Measurements from ENCODE around the gene BCAP31.
"Not testable (repeated sequence)": the region's sequence is repeated elsewhere in the genome, so short reads cannot be mapped to it uniquely, and the experiment has no call there.

BCAP31 gene

GRCh38 chrX:153709726-153710674 lies 14.2 kb downstream of the BCAP31 start:
- DNase-seq (ENCODE audit: low read depth in 2 of 2), result no peak

DNA sequence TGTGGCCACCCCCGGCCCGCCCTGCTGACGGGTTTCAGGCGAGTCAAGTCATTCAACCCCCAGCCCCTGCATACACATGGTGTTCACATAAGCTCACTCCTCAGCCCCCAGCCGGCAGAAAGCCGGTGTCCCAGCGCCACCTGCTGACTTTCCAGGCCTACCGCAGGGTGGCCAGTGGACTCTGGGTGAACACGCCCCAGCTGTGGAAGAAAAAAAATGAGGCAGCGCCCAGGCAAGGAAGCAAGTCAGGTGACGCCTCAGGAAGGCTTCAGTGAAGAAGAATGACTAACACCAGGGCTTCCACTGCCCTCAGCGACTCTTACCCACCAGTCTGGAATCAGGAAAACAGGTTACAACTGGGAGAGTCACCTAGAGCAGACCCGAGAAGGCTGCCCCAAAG lies 15.8 kb downstream of the BCAP31 start:
- no peak for DNase-seq (ENCODE audit: low read depth in 2 of 2)

GRCh38 chrX:153707406-153707805 lies 16.8 kb downstream of the BCAP31 start:
- DNase-seq (ENCODE audit: low read depth in 2 of 2), result no peak

- no peak for DNase-seq (ENCODE audit: low read depth in 2 of 2)
Measured at GRCh38 chrX:153706799-153707198, 17.4 kb downstream of the BCAP31 start.

DNA sequence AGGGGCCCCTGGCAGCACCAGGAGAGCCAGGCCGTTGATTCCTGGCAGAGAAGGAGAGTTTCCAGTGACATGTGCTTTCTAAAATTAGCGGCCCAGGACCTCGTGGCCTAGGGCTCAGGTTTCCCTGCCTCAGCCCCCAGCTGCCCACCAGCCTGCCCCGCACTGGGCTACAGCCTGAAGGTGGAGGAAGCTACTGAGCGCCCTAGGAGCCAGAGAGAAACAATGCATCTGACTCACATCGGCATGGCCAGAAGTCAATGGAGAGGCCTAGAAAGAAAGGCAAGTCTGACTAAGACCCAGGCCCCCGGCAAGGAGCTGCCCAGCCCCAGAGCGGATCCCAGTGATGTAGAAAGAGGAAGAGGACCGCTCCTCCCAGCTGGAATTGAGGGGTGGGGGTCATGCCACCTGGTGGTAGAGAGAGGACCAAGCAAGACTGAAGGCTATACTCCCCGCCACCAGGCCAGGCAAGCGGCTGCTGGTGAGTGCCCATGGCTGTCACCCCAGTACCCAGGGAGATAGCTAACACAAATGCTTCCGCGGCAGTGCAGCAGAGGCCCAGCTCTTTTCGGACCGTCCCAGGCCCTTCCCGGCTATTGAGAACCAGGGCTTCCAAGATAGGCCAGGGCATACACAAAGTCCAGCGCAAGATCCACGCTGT lies 18.7 kb downstream of the BCAP31 start:
- not testable (repeated sequence) for DNase-seq (ENCODE audit: low read depth in 2 of 2)

DNA sequence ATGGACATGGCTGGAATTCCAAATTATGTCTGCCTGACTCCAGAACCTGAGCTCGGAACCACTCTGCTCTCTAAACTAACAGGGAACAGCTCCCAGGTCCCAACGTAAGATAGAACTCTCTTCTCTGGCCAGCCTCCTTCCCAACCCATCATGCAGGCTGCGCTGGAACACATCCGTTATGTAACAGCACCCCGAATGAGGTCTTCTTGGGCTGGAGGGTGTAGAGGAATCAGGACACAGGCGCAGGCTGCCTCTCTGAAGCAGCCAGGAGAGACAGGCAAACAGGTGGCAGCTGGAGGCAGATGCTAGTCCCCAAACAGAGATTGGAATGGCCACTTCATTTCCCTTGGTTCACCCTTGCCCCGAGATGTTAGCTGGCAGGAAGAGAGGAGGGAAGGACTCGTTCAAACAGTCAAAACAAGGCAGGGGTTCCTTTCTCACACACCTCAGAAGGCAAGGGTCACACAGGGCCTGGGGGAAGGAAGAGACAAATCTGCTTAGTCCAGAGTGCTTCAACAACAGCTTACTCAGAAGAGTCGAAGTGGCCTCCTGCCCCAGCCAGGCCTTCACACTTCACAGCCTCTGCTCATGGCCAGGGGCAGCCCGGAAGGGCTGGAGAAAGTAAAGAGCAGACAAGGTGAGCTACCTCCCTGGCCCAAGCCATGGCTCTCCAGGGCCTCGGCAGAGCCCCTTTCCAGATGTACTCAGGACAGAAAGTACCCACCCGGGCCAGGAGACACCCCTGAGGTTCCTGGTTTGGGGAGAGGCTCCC lies 19.4 kb downstream of the BCAP31 start:
- DNase-seq (ENCODE audit: low read depth in 2 of 2), result not testable (repeated sequence)

- DNase-seq (ENCODE audit: low read depth in 2 of 2), result no peak
Measured at GRCh38 chrX:153704021-153704526, 20.1 kb downstream of the BCAP31 start.

DNA sequence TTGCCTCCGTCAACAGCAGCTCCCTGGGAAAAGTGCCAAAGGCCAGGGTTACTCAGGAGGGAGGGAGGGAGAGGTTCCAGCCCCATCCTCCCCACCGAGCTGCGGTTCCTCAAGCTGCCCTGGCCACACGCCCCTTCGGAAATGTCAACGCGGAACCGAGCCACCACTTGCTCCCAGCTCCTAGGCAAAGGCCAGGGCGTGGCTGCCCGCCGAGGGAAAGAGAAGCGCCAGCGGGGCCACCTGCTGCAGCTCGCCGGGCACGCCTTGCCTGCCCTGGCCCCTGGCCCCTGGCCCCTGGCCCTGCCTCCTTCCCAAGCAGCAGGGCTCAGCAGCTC lies 21.2 kb downstream of the BCAP31 start:
- no peak for DNase-seq (ENCODE audit: low read depth in 2 of 2)

- DNase-seq (ENCODE audit: low read depth in 2 of 2), result no peak
Measured at GRCh38 chrX:153702336-153703035, 21.7 kb downstream of the BCAP31 start.

GRCh38 chrX:153701706-153702105 lies 22.5 kb downstream of the BCAP31 start:
- no peak for DNase-seq (ENCODE audit: low read depth in 2 of 2)

DNA sequence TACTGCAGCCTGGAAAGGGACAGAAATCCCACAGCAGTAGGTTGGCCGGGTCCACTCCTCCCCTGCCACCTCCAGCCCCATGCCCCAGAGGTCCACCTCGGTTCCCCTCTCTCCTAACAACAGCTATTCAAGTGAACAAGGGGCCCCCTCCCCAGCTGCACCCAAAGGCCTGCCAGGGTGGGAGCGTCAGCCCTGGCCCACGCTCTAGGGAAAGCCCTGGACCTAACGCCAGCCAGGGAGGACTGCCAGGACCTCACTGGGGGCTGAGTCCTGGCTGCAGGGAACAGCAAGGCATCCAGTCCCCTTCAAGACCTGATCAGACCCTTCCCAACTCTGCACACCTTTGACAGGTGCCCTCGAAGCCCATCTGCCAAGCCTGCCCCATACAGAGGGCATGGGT lies 23.2 kb downstream of the BCAP31 start:
- DNase-seq (ENCODE audit: low read depth in 2 of 2), result no peak

- DNase-seq (ENCODE audit: low read depth in 2 of 2), result no peak
Measured at GRCh38 chrX:153700376-153700945, 23.7 kb downstream of the BCAP31 start.

- DNase-seq (ENCODE audit: low read depth in 2 of 2), result not testable (repeated sequence)
Measured at GRCh38 chrX:153699784-153700371, 24.3 kb downstream of the BCAP31 start.

- DNase-seq (ENCODE audit: low read depth in 2 of 2), result not testable (repeated sequence)
Measured at GRCh38 chrX:153699210-153699783, 24.9 kb downstream of the BCAP31 start.

DNA sequence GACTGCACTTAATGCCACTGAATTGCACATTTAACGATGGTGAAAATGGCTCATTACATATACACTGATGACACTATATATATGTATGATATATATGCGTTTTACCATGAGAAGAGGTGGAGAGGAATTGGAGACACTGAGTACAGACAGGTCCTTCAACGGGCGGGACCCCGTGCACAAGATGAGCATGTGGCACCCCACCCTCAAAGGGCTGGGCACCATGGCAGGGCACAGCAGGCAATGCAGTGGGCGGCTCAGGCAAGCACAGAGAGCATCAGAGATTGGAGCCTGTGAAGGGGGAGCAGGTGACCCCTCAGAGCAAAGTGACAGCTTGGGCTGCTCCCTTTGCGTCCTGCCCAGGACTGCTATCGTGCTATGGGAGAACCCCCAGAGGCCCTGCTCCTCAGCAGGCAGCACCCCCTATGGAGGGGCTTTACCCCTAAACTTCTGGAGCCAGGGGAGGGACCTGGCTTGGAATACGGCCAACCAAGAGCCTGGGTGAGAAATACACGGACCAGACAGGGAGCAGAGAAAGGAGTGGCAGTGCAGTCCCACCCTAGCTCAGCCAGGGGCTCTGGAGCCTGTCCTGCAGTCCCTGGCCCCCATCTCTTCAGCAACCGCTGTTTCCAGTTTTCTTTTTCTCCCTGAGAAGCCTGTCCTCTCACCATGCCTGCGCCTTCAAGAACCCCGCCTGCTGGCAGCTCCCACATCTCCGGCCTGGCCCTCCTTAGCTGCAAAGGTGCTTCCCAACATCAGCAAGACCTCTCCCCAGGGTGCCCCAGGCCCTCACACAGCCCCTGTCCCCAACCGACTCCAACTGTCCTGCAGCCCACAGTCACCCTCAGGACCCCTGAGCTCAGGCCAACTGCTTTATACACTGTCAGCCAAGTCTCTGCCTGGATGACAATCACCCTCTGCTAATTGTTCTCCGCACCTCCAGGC lies 26.0 kb downstream of the BCAP31 start:
- no peak for DNase-seq (ENCODE audit: low read depth in 2 of 2)

- DNase-seq (ENCODE audit: low read depth in 2 of 2), result not testable (repeated sequence)
Measured at GRCh38 chrX:153696986-153697722, 27.0 kb downstream of the BCAP31 start.

DNA sequence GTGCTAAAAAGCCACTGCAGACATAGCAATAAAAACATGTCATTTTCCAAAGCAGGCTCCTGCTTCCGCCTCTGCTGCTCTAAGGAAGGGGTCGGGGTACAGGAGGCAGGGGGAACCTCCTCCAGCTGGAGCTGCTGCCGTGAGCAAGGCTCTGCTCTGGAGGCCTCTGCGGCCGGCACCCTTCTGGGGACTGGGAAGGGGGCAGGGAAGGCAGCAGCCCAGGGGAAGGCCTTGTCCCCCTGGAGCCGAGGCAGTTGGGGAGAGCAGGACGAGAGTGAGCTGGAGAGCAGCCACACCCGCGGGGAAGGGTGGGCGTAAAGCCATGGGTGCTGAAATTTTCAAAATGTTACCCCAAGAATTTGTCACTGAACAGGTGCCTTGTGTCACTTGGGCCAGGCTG lies 27.6 kb downstream of the BCAP31 start:
- not testable (repeated sequence) for DNase-seq (ENCODE audit: low read depth in 2 of 2)

GRCh38 chrX:153696100-153696499 lies 28.1 kb downstream of the BCAP31 start:
- DNase-seq (ENCODE audit: low read depth in 2 of 2), result no peak
